PFSK-1 (cell line): ENCODE results near the gene TRABD2A.

Source experiments
- FOXP2 ChIP-seq: optimal IDR thresholded peaks from 2 replicates; pipeline ENCODE3; 2011; ENCODE audit warnings: borderline replicate concordance, control low read depth, inconsistent platforms; ENCODE audit not compliant: insufficient read depth; ENCODE audit errors: extremely low read length, extremely low read depth
- SIN3A ChIP-seq: IDR thresholded peaks from 2 replicates; pipeline ENCODE4 v1.6.1; 2012; ENCODE audit warnings: mild to moderate bottlenecking, low read length, moderate library complexity, borderline replicate concordance; ENCODE audit not compliant: insufficient read depth
- TAF1 ChIP-seq: IDR thresholded peaks from 2 replicates; pipeline ENCODE4 v1.6.1; 2012; ENCODE audit warnings: low read length, control low read depth, borderline replicate concordance; ENCODE audit not compliant: insufficient read depth

DNA sequence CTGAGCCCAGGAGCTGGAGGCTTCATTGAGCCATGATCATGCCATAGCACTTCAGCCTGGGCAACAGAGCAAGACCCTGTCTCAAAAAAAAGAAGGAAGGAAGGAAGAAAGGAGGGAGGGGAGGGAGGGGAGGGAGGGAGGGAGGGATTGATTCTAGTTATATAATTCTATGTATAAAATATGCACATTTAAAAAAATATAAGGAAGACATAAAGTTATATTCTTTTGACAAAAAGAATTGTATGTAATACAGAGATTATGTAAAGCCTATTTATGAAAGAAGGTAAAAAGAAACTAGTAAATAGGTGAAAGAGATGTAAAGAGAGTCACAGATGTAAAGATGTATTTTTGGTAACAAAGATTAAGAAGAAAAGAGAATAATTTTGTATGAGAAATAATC is 42.1 kb upstream of the TRABD2A start:
- TF ChIP-seq FOXP2 (no peak), SIN3A (no peak), TAF1 (no peak)
